GM06990 (cell line): ENCODE results near the gene ERBB3.
A peak's percentile ranks its signal among the peaks of the same experiment; 100 is the strongest.

Source experiments
- DNase-seq: peaks from one replicate; pipeline ENCODE4 v3.0.0-alpha.2; 2011; ENCODE audit not compliant: insufficient read length; ENCODE audit errors: extremely low read depth
- H3K27me3 ChIP-seq: replicated peaks from 2 replicates; pipeline ENCODE4 v1.6.0; 2011; ENCODE audit warnings: low read length; ENCODE audit not compliant: control insufficient read depth, insufficient read depth
- H3K36me3 ChIP-seq: 2 replicates; pipeline ENCODE4 v1.5.1; 2011; ENCODE audit warnings: low read length; ENCODE audit not compliant: control insufficient read depth, insufficient read depth
- H3K4me3 ChIP-seq: replicated peaks from 2 replicates; pipeline ENCODE4 v1.5.1; 2011; ENCODE audit warnings: low read depth, mild to moderate bottlenecking, control low read depth, low read length
- CTCF ChIP-seq: IDR thresholded peaks from 2 replicates; pipeline ENCODE4 v1.5.1; 2011; ENCODE audit warnings: low read length, control low read depth, mild to moderate bottlenecking, inconsistent platforms; ENCODE audit not compliant: insufficient read depth, poor library complexity, severe bottlenecking

ERBB3 gene

DNA sequence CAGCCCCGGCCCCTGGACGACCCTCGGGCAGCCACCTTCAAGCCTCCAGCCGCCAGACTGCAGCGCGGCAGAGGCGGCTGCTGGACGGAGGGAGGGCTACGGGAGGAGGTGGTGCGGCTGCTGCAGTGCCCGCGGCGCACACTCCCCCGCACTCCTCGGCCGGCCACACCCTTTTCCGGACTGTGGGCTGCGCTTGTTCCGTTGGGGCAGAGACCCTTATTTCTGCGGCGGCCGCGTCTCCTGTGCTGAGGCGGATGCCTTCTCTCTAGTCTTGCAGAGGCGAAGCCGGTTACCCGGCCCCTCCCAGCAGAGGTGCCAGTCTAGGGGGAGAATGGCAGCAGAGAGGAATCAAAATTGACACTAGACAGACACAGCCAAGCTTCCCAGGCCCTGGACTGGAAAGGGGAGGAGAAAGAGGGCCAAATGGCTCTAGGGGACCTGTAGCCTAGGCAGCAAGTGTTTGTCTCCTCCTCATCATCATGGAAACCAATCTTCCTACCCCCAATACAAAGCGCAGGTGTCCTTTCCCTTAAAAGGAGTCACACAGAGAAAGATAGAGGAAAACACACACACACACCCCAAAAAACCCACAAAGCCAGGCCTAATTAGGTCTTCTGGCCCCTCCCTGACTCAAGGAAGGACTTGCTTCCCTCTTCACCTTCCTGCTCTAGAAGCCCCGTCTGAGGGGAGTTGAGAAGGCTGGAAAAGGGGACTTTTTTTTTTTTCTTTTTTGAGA is 49.4 kb downstream of the ERBB3 start:
- TF ChIP-seq CTCF: no peak
- DNase-seq: peak; percentile 84
- peak overlapping the region; percentile 76 for H3K4me3 ChIP-seq
- H3K36me3 ChIP-seq: peaks cover 10% of the 10 kb centered on the region
- no peaks in the 10 kb centered on the region for H3K27me3 ChIP-seq

DNA sequence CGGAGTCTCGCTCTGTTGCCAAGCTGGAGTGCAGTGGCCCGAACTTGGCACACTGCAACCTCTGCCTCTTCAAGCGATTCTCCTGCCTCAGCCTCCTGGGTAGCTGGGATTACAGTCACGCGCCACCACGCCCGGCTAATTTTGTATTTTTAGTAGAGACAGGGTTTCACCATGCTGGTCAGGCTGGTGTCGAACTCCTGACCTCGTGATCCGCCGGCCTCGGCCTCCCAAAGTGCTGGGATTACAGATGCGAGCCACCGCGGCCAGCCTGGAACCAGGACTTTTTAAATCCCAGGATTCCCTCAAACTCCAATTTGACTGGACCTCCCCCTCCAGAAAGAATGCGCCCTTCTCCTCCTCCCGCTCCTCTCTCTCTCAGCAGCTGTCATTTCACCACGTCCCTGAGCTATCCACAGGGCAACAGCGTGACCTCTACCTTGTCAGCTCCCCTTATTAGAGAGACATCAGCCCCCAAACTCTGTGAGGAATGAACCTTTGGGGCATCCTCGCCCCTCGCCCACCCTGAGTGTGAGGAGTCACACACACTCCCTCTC is 50.1 kb downstream of the ERBB3 start:
- Histone ChIP-seq H3K27me3 (no peaks in the 10 kb centered on the region), H3K36me3 (peaks cover 10% of the 10 kb centered on the region), H3K4me3 (peak overlapping the region; percentile 76)
- DNase-seq: no peak
- TF ChIP-seq CTCF: no peak

DNA sequence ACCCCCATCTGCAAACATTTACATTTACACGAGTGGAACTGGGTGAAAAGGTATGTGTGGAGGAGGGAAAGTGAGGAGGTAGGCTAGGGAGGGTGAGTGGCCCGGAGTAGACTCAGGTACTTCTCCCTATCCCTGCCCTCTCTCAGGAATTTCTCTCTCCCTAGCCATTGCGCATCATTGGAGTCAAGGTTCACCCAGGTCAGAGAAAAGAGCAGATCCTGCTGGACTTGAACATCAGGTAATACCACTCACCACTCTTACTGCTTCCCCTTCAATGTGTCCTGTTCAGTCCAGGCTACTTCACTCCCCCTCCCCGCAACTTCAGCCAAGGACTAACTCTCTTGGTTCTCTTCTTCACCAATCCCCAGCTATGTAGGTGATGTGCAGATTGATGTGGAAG is 50.9 kb downstream of the ERBB3 start:
- Histone ChIP-seq H3K27me3 (no peaks in the 10 kb centered on the region), H3K4me3 (no peak overlapping the region), H3K36me3 (peaks cover 10% of the 10 kb centered on the region)
- no peak for TF ChIP-seq CTCF
- DNase-seq: no peak

DNA sequence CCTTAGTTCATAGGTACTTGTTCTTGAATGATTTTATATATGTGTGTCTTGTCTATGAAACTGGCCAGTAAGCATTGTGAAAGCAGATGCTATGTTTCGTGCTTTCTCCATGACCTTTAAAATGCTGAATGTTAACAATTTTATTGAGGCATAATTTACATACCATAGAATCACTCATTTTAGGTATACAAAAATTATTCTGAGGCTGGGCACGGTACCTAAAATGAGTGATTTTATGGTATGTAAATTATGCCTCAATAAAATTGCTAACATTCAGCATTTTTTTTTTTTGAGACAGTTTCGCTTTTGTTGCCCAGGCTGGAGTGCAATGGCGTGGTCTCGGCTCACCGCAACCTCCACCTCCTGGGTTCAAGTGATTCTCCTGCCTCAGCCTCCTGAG is 54.9 kb downstream of the ERBB3 start:
- Histone ChIP-seq H3K4me3 (no peak overlapping the region), H3K27me3 (no peaks in the 10 kb centered on the region), H3K36me3 (peaks cover 23% of the 10 kb centered on the region)
- no peak for TF ChIP-seq CTCF
- no peak for DNase-seq

DNA sequence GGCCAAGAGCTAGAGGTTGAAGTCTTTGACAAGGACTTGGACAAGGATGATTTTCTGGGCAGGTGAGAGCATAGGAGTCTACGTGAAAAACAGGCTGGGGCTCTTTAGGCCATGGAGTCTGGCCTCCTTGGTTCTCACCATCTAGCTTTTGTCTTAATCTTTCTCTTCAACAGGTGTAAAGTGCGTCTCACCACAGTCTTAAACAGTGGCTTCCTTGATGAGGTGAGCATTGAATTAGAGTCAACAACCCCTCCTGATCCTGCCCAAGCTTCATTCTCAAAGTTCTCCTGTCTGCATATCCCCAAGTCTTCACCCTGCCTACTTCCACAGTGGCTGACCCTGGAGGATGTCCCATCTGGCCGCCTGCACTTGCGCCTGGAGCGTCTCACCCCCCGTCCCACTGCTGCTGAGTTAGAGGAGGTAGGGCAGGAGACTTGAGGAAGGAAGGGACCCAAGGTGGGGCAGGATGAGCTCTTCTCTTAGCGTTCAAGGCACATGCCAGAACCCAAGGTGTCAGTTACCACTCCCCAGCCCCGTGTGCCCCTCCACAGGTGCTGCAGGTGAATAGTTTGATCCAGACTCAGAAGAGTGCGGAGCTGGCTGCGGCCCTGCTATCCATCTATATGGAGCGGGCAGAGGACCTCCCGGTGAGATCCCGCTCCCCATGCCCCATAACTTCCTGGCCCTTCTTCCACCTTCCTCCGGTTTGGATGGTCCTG is 58.0 kb downstream of the ERBB3 start:
- no peak for TF ChIP-seq CTCF
- DNase-seq: no peak
- Histone ChIP-seq H3K4me3 (no peak overlapping the region), H3K27me3 (no peaks in the 10 kb centered on the region), H3K36me3 (peaks cover 27% of the 10 kb centered on the region)
